Chondrocyte (in vitro differentiated cells): Measurements from ENCODE around the gene R3HDM4. TPM values are rescaled to one million over a fixed set of nuclear protein-coding genes. Genes with fewer than 3 reads are reported as not detected.

ENCODE experiments used
- DNase-seq: peaks from one replicate; pipeline ENCODE4 v3.0.0; 2021; ENCODE audit warnings: mixed read lengths, low spot score
- H3K27ac Mint-ChIP-seq: one replicate; pipeline ENCODE4 v1.8.0; 2021; ENCODE audit warnings: mild to moderate bottlenecking, moderate library complexity, mixed read lengths; ENCODE audit not compliant: unreplicated experiment
- H3K27me3 Mint-ChIP-seq: 2 replicates; pipeline ENCODE4 v1.8.0; 2021; ENCODE audit warnings: low read depth, mixed read lengths
- H3K36me3 Mint-ChIP-seq: 2 replicates; pipeline ENCODE4 v1.8.0; 2021; ENCODE audit warnings: low read depth, mixed read lengths
- H3K4me1 Mint-ChIP-seq: 2 replicates; pipeline ENCODE4 v1.8.0; 2021; ENCODE audit warnings: low read depth, mild to moderate bottlenecking, mixed read lengths
- H3K4me3 Mint-ChIP-seq: one replicate; pipeline ENCODE4 v1.8.0; 2021; ENCODE audit warnings: mild to moderate bottlenecking, moderate library complexity, mixed read lengths; ENCODE audit not compliant: unreplicated experiment
- H3K9me3 Mint-ChIP-seq: 2 replicates; pipeline ENCODE4 v1.8.0; 2021; ENCODE audit warnings: low read depth, mixed read lengths
- total RNA-seq: library from RNA; stranded (reverse); gene quantifications from 3 replicates; pipeline ENCODE4 v1.2.1, GENCODE V29; 2021
- TF ChIP-seq, protein P1 (sequence below): fragments of 200-600 bp; sonication (generic); IDR thresholded peaks from 2 replicates; pipeline ENCODE4 v1.5.0; 2021; ENCODE audit warnings: antibody characterized with exemption, mild to moderate bottlenecking, moderate library complexity

The R3HDM4 gene
- total RNA-seq, 1 donor from 2014 or later, result 48.4 TPM

DNA sequence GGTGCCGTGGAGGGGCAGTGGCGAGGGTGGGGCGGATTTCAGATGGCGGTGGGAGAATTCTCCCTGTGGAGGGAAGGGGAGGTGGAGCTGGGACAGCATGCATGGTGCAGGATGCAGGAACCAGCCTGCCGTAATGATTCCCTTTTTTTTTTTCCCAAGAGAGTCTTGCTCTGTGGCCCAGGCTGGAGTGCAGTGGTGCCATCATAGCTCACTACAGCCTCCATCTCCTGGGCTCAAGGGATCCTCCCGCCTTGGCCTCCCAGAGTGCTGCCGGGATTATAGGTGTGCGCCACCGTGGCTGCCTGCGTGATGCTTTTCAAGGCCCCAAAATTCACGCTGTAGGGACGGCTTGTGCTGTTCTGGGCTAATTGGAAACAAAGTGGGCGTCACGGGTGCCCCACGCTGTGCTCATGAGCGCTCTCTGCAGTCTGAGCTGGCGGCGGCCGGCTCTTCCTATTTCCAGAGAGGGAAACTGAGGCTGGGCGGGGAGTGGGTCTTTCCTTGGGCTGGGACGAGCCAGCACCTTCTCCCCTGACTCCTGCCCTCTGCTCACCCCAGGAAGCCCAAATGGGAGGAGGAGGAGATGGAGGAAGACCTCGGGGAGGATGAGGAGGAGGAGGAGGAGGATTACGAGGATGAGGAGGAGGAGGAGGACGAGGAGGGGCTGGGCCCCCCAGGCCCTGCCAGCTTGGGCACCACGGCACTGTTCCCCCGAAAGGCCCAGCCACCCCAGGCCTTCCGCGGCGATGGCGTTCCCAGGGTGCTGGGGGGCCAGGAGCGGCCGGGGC, 19.0 kb upstream of the R3HDM4 start:
- H3K4me1 Mint-ChIP-seq, result peaks cover 31% of the 10 kb centered on the region
- H3K27ac Mint-ChIP-seq, result no peak overlapping the region
- no peaks in the 10 kb centered on the region for H3K27me3 Mint-ChIP-seq
- TF ChIP-seq, protein P1, sequence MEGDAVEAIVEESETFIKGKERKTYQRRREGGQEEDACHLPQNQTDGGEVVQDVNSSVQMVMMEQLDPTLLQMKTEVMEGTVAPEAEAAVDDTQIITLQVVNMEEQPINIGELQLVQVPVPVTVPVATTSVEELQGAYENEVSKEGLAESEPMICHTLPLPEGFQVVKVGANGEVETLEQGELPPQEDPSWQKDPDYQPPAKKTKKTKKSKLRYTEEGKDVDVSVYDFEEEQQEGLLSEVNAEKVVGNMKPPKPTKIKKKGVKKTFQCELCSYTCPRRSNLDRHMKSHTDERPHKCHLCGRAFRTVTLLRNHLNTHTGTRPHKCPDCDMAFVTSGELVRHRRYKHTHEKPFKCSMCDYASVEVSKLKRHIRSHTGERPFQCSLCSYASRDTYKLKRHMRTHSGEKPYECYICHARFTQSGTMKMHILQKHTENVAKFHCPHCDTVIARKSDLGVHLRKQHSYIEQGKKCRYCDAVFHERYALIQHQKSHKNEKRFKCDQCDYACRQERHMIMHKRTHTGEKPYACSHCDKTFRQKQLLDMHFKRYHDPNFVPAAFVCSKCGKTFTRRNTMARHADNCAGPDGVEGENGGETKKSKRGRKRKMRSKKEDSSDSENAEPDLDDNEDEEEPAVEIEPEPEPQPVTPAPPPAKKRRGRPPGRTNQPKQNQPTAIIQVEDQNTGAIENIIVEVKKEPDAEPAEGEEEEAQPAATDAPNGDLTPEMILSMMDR, result no peak
- no peaks in the 10 kb centered on the region for H3K36me3 Mint-ChIP-seq
- DNase-seq, result no peak
- H3K4me3 Mint-ChIP-seq, result no peak overlapping the region
- H3K9me3 Mint-ChIP-seq, result no peaks in the 10 kb centered on the region

DNA sequence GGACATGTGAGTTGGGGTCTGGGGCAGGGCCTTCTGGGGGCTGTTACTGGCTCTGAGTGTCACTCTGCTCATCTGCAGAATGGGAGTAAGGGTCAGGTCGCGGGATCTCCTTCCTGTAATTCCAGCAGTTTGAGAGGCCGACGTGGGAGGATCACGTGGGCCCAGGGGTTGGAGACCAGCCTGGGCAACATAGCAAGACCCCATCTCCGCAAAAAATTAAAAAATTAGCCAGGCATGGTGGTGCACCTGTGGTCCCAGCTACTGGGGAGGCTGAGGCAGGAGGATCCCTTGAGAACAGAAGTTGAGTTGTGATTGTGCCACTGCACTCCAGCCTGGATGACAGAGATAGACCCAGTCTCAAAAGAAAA, 16.9 kb upstream of the R3HDM4 start:
- no peaks in the 10 kb centered on the region for H3K9me3 Mint-ChIP-seq
- DNase-seq, result no peak
- no peak overlapping the region for H3K27ac Mint-ChIP-seq
- TF ChIP-seq, protein P1, result no peak
- no peak overlapping the region for H3K4me3 Mint-ChIP-seq
- no peaks in the 10 kb centered on the region for H3K27me3 Mint-ChIP-seq
- no peaks in the 10 kb centered on the region for H3K36me3 Mint-ChIP-seq
- peaks cover 25% of the 10 kb centered on the region for H3K4me1 Mint-ChIP-seq

DNA sequence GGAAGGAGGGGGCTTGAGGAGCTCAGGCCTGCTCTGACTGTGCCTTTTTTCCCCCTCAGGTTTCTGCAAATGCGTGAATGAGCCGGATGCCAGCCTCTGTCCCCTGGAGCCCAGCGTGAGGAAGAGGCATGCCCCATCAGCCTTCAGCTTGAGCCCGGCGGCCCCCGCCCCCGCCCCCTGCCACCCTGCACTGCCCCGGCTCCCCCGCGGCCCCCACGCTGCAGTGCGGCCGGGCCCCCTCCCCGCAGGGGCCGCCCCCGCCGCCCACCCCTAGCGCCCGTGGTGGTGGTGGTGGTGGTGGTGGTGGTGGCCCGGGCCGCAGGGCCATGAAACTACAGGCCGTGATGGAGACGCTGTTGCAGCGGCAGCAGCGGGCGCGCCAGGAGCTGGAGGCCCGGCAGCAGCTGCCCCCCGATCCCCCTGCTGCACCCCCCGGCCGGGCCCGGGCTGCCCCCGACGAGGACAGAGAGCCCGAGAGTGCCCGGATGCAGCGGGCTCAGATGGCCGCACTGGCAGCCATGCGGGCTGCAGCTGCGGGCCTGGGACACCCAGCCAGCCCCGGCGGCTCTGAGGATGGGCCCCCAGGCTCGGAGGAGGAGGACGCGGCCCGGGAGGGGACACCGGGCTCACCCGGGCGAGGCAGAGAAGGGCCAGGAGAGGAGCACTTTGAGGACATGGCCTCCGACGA, 16.3 kb upstream of the R3HDM4 start:
- Mint-ChIP-seq H3K27me3 (no peaks in the 10 kb centered on the region), H3K4me3 (no peak overlapping the region), H3K4me1 (peaks cover 20% of the 10 kb centered on the region), H3K9me3 (no peaks in the 10 kb centered on the region), H3K27ac (no peak overlapping the region), H3K36me3 (no peaks in the 10 kb centered on the region)
- TF ChIP-seq, protein P1, result no peak
- no peak for DNase-seq

DNA sequence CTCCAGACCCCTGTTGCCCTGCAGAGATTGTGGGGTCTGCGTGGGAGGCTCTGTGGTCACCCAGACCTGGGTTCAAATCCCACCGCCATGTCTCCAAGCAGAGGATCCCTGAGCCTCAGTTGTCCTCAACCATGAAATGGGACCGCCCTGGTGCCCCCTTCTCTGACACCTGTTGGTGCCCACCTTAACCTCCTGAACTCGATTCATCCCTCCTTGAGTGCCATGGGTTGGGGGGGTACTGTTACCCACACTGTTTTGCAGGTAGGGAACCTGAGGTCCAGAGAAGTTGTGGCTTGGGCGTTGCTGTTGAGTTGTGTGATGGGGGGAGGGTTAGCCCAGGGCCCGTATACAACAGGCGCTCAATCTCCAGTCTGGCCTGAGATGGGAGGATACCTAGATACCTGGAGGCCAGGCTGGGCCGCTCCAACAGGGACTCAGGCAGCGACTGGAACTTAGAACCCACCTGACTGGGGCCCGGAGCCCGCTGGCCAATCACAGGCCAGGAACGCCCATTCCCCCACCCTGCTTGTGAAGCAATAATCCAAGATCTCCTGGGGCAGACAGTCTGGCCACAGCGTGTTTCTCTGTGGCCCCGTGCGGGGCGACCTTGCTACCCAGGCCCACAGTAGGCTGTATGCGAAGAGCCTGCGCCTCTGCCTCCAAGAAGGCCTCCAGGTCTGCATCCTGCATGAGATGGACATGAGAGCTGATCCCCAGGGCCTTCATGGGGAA, 15.6 kb upstream of the R3HDM4 start:
- DNase-seq, result no peak
- Mint-ChIP-seq H3K27me3 (no peaks in the 10 kb centered on the region), H3K4me3 (no peak overlapping the region), H3K27ac (no peak overlapping the region), H3K4me1 (peaks cover 14% of the 10 kb centered on the region), H3K9me3 (no peaks in the 10 kb centered on the region), H3K36me3 (no peaks in the 10 kb centered on the region)
- TF ChIP-seq, protein P1, result no peak

DNA sequence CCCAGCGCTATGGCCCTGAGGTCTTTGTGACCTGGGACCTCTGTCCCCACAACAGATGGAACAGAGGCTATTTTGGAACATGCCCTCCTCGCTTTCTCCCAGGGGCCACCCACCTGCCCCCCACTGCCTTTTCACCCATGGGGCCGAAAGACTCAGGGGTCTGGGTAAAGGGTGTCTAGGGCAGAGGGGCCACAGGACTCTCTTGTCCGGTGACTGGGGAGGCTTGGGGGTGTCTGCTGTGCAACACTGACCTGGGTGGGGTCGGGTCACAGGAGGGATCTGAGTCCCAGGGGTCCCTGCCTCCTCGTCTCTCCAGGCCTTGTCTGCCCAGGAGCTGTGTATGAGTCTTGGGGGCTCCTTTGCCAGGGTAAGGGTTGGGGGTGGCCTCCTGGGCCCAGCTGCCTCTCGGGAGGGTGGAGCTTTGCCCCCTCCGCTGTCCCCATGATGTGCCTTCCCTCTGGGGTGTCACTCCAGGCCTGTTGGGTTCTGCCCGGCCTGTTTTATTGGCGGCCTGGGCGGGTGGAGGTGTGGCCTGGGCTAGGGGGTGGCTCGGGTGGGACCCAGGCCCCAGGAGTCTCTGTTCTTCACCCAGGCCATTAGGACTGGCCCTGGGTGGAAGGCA, 14.9 kb upstream of the R3HDM4 start:
- no peaks in the 10 kb centered on the region for H3K9me3 Mint-ChIP-seq
- H3K4me3 Mint-ChIP-seq, result no peak overlapping the region
- no peaks in the 10 kb centered on the region for H3K27me3 Mint-ChIP-seq

More for the DNA sequence above, 14.9 kb upstream of the R3HDM4 start:
- DNase-seq, result no peak
- TF ChIP-seq, protein P1, result no peak
- no peak overlapping the region for H3K27ac Mint-ChIP-seq
- no peaks in the 10 kb centered on the region for H3K36me3 Mint-ChIP-seq
- peaks cover 7% of the 10 kb centered on the region for H3K4me1 Mint-ChIP-seq
